Mesenchymal stem cell (in vitro differentiated cells and primary cell): ENCODE results near the gene TAS1R1.
"Not testable (repeated sequence)": the region's sequence is repeated elsewhere in the genome, so short reads cannot be mapped to it uniquely, and the experiment has no call there.

ENCODE experiments used
- DNase-seq: peaks from one replicate; pipeline ENCODE4 v3.0.0-alpha.2; 2013
- H2AFZ ChIP-seq: one replicate; pipeline ENCODE4 v1.6.1; 2013; ENCODE audit warnings: low read depth, mild to moderate bottlenecking, control low read depth, inconsistent platforms, low read length, moderate library complexity
- H2AK5ac ChIP-seq: 2 replicates; pipeline ENCODE4 v1.6.1; 2013; ENCODE audit warnings: low read length, moderate library complexity, mild to moderate bottlenecking, inconsistent platforms; ENCODE audit not compliant: severe bottlenecking
- H2BK120ac ChIP-seq: one replicate; pipeline ENCODE4 v1.6.1; 2013; ENCODE audit warnings: low read depth, mild to moderate bottlenecking, inconsistent platforms, low read length, moderate library complexity
- H2BK12ac ChIP-seq, 2 experiments: one replicate each; pipeline ENCODE4 v1.6.1; 2013; ENCODE audit warnings: inconsistent platforms in 2 of 2, low read length in 2 of 2, mild to moderate bottlenecking in 2 of 2, moderate library complexity in 2 of 2, control low read depth in 1 of 2
- H2BK15ac ChIP-seq: one replicate; pipeline ENCODE4 v1.6.1; 2013; ENCODE audit warnings: mild to moderate bottlenecking, low read depth, inconsistent platforms; ENCODE audit not compliant: poor library complexity, severe bottlenecking
- H2BK5ac ChIP-seq: 2 replicates; pipeline ENCODE4 v1.6.1; 2013; ENCODE audit warnings: low read depth, mild to moderate bottlenecking, low read length, control low read depth, inconsistent platforms; ENCODE audit not compliant: poor library complexity, severe bottlenecking
- H3K14ac ChIP-seq, 2 experiments: one replicate each; pipeline ENCODE4 v1.6.1; 2013; ENCODE audit warnings: inconsistent platforms in 2 of 2, low read length in 2 of 2, control low read depth in 1 of 2, mild to moderate bottlenecking in 1 of 2, moderate library complexity in 1 of 2
- H3K18ac ChIP-seq, 2 experiments: one replicate each; pipeline ENCODE4 v1.6.1; 2013; ENCODE audit warnings: inconsistent platforms in 2 of 2, low read length in 2 of 2, control low read depth in 1 of 2, low read depth in 1 of 2, mild to moderate bottlenecking in 1 of 2
- H3K23ac ChIP-seq, 2 experiments: one replicate each; pipeline ENCODE4 v1.6.1; 2013; ENCODE audit warnings: inconsistent platforms in 2 of 2, low read length in 2 of 2, mild to moderate bottlenecking in 2 of 2, moderate library complexity in 2 of 2, control low read depth in 1 of 2
- H3K27ac ChIP-seq: 2 replicates; pipeline ENCODE4 v1.5.1; 2013; ENCODE audit warnings: mild to moderate bottlenecking, moderate library complexity, low read length, control low read depth, inconsistent platforms; ENCODE audit not compliant: poor library complexity, severe bottlenecking
- H3K27me3 ChIP-seq, 2 experiments: 2 replicates each; pipeline versions ENCODE4 v1.6.1 to v1.7.0; 2013; ENCODE audit warnings: low read length in 2 of 2, mild to moderate bottlenecking in 2 of 2, moderate library complexity in 2 of 2, control low read depth in 1 of 2, inconsistent platforms in 1 of 2; ENCODE audit not compliant: control insufficient read depth in 1 of 2, insufficient read depth in 1 of 2
- H3K36me3 ChIP-seq, 2 experiments: 2 replicates each; pipeline versions ENCODE4 v1.6.1 to v1.7.0; 2013; ENCODE audit warnings: low read length in 2 of 2, control low read depth in 1 of 2, inconsistent platforms in 1 of 2, low read depth in 1 of 2, mild to moderate bottlenecking in 1 of 2; ENCODE audit not compliant: insufficient read depth in 2 of 2, control insufficient read depth in 1 of 2
- H3K4ac ChIP-seq, 2 experiments: one replicate each; pipeline ENCODE4 v1.6.1; 2013; ENCODE audit warnings: inconsistent platforms in 2 of 2, low read length in 2 of 2, mild to moderate bottlenecking in 2 of 2, moderate library complexity in 2 of 2, control low read depth in 1 of 2, low read depth in 1 of 2
- H3K4me1 ChIP-seq: 2 replicates; pipeline ENCODE4 v1.6.1; 2013; ENCODE audit warnings: low read depth, low read length, control low read depth; ENCODE audit not compliant: control insufficient read depth, insufficient read depth
- H3K4me2 ChIP-seq: 2 replicates; pipeline ENCODE4 v1.6.1; 2013; ENCODE audit warnings: low read length, mild to moderate bottlenecking, inconsistent platforms; ENCODE audit not compliant: poor library complexity, severe bottlenecking
- H3K4me3 ChIP-seq, 2 experiments: 2 replicates each; pipeline versions ENCODE4 v1.5.1 to v1.7.0; 2013; ENCODE audit warnings: low read length in 2 of 2, mild to moderate bottlenecking in 2 of 2, control low read depth in 1 of 2, low read depth in 1 of 2; ENCODE audit not compliant: insufficient read depth in 1 of 2
- H3K79me1 ChIP-seq: replicated peaks from 2 replicates; pipeline ENCODE4 v1.6.1; 2013; ENCODE audit warnings: mild to moderate bottlenecking, control low read depth, low read length, inconsistent platforms; ENCODE audit not compliant: poor library complexity, severe bottlenecking
- H3K9ac ChIP-seq: 2 replicates; pipeline ENCODE4 v1.7.0; 2013; ENCODE audit warnings: mild to moderate bottlenecking, low read length, moderate library complexity
- H3K9me3 ChIP-seq: 2 replicates; pipeline ENCODE4 v1.7.0; 2013; ENCODE audit warnings: mild to moderate bottlenecking, low read length; ENCODE audit not compliant: control insufficient read depth
- H4K8ac ChIP-seq: one replicate; pipeline ENCODE4 v1.6.1; 2013; ENCODE audit warnings: inconsistent platforms, mild to moderate bottlenecking, low read length, moderate library complexity
- H4K91ac ChIP-seq: one replicate; pipeline ENCODE4 v1.6.1; 2013; ENCODE audit warnings: mild to moderate bottlenecking, low read length, inconsistent platforms
- WGBS: methylation state at CpG from one replicate; pipeline ENCODE4 v1.1.7; 2013; ENCODE audit warnings: mixed read lengths; 5-methylcytosine and 5-hydroxymethylcytosine counted together

Gene TAS1R1

DNA sequence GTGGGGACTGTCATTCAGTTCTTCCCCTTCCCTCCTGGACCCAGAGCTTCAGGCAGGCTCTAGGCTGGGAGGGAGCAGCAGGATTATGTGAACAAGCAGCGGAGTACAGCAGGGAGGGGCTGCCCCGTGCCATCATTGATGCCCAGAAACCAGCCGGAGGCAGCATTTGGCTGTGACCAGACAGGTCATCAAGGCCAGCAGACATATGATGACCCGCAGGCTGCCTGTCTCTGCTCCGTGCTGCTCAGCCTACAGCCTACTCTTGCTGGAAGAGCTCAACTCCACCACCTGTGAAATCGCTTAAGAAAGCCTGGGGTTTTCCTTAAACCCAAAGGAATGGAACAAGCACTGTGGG is 42.6 kb downstream of the TAS1R1 start:
- H2BK120ac ChIP-seq = no peak overlapping the region
- H3K14ac ChIP-seq = no peak overlapping the region
- no peak overlapping the region for H2BK5ac ChIP-seq
- H3K27ac ChIP-seq = no peak overlapping the region
- H3K27me3 ChIP-seq = no peaks in the 10 kb centered on the region
- H2BK15ac ChIP-seq = no peak overlapping the region
- peaks cover 49% of the 10 kb centered on the region for H3K79me1 ChIP-seq
- no peak overlapping the region for H4K8ac ChIP-seq
- H3K4me1 ChIP-seq = peaks cover 30% of the 10 kb centered on the region
- no peak overlapping the region for H3K4me2 ChIP-seq
- H3K9me3 ChIP-seq = no peaks in the 10 kb centered on the region
- 97% methylated on average over 6 of the region's 6 CpGs for WGBS
- H2BK12ac ChIP-seq = no peak overlapping the region
- H3K18ac ChIP-seq = no peak overlapping the region
- H3K4me3 ChIP-seq = peak overlapping the region; percentile 12 to 41
- no peak overlapping the region for H3K23ac ChIP-seq
- H2AFZ ChIP-seq = no peak overlapping the region
- peak overlapping the region in 1 of 2 experiments; percentile 24 for H3K4ac ChIP-seq
- no peak overlapping the region for H4K91ac ChIP-seq
- H3K36me3 ChIP-seq = peaks cover 61 to 63% of the 10 kb centered on the region in 2 experiments
- peak overlapping the region; percentile 59 for H3K9ac ChIP-seq
- no peak for DNase-seq
- H2AK5ac ChIP-seq = no peak overlapping the region

DNA sequence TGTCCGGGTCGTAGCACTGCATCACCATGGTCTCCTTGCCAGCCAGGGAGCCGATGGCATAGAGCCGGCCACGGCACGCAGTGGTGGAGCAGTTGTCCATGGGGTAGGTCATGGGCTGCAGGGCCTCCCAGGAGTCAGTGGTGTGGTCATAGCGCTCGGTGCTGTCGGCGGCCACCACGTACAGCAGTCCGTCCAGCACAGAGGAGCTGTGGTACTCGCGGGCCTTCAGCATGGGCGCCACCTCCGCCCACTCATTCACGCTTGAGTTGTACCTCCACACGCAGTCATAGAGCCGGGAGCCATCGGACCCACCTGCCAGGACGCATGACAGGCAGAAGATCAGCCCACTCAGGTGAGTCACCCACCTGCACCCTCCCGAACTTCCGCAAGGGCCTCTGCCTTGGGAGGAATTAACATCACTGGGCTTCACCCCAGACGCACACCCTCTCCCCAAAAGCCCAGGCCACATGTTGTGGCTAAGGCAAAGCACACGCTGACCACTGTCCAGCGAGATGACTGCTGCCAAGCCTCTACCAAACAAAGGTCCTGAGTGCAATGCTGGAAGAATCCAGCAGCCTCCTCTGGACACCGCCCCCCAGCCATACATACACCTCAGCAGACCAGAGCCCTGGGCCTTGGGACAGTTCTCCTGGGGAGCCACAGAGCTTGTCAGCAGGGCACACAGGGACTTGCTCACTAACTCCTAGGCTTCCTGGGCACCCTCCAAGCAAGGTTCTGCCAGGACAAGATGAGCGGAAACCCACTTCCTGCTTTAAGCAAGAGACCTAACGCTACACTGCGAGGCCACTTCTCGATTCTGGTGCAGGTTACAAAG is 44.3 kb downstream of the TAS1R1 start:
- Histone ChIP-seq H2BK5ac (no peak overlapping the region), H2BK120ac (no peak overlapping the region), H3K23ac (peak overlapping the region in 1 of 2 experiments; percentile 41), H3K14ac (no peak overlapping the region), H2AK5ac (no peak overlapping the region), H4K91ac (no peak overlapping the region), H3K4me3 (peak overlapping the region in 1 of 2 experiments; percentile 95), H3K9me3 (no peaks in the 10 kb centered on the region), H3K4ac (no peak overlapping the region), H3K9ac (peak overlapping the region; percentile 98), H3K27ac (no peak overlapping the region), H4K8ac (no peak overlapping the region), H3K79me1 (peaks cover 37% of the 10 kb centered on the region), H2AFZ (no peak overlapping the region), H3K18ac (peak overlapping the region in 1 of 2 experiments; percentile 2), H3K4me1 (peaks cover 36% of the 10 kb centered on the region), H2BK12ac (no peak overlapping the region), H3K36me3 (peaks cover 45 to 47% of the 10 kb centered on the region in 2 experiments), H3K27me3 (no peaks in the 10 kb centered on the region), H2BK15ac (no peak overlapping the region), H3K4me2 (peak overlapping the region; percentile 3)
- DNase-seq = no peak
- WGBS = 95% methylated on average over 30 of the region's 31 CpGs

DNA sequence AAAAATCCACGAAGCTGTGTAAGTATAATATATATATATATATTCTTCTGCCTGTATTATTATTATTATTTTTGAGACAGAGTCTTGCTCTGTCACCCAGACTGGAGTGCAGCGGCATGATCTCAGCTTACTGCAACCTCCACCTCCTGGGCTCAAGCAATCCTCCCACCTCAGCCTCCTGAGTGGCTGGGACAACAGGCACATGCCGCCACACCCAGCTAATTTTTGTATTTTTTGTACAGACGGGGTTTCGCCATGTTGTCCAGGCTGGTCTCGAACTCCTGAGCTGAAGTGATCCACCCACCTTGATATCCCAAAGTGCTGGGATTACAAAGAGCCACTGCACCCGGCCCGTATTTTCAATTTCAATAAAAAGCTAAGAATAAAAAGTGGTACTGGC is 44.9 kb downstream of the TAS1R1 start:
- H3K27me3 ChIP-seq = not testable (repeated sequence)
- H3K79me1 ChIP-seq = peaks cover 36% of the 10 kb centered on the region

DNA sequence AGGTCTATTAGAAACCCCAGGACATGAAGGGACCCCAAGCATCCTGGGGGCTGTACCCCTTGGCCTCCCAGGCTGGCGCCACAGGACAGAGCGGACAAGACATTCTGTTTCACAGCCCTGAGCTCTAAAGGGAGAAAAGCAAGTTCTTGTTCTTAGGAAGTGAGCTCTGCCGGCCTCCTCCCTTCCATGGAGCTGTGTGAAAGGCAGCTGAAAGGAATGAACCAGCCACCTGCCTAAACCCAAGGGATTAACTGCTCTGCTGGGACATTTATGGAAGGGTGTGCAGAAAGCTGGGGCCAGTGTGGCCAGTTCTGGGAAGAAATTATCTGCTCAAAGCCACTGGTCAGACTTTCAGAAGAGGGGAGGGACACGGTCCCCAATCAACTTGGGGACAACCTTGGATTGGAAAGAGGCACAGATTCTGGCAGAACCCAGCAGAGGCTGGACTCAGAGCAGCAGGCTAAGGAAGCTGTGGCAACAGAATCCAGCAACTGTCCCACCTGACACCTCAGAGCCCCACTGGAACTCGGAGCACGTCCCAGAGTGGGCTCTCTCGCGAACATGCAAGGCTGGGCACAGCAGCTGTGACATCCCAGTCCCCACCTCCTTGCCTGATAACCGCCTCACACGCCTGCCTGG is 45.4 kb downstream of the TAS1R1 start:
- WGBS = 23% methylated on average over 10 of the region's 10 CpGs
- Histone ChIP-seq H2AFZ (no peak overlapping the region), H3K23ac (peak overlapping the region in 1 of 2 experiments; percentile 9), H3K27ac (peak overlapping the region; percentile 38), H3K36me3 (peaks cover 34 to 37% of the 10 kb centered on the region in 2 experiments), H3K4ac (peak overlapping the region in 1 of 2 experiments; percentile 61), H3K4me2 (peak overlapping the region; percentile 97), H2BK15ac (no peak overlapping the region), H3K14ac (peak overlapping the region in 1 of 2 experiments; percentile 94), H2BK120ac (no peak overlapping the region), H3K79me1 (peaks cover 32% of the 10 kb centered on the region), H3K4me3 (peak overlapping the region; percentile 89 to 95), H2AK5ac (peak overlapping the region; percentile 54), H2BK5ac (no peak overlapping the region), H3K27me3 (no peaks in the 10 kb centered on the region), H2BK12ac (peak overlapping the region in 1 of 2 experiments; percentile 51), H3K9ac (peak overlapping the region; percentile 98), H3K9me3 (no peaks in the 10 kb centered on the region), H4K8ac (no peak overlapping the region), H3K4me1 (peaks cover 40% of the 10 kb centered on the region), H3K18ac (peak overlapping the region; percentile 1 to 91), H4K91ac (peak overlapping the region; percentile 3)
- peak; percentile 30 for DNase-seq

More for the DNA sequence above, 44.9 kb downstream of the TAS1R1 start:
- H2BK120ac ChIP-seq, H3K23ac ChIP-seq, H2BK5ac ChIP-seq, H2AK5ac ChIP-seq, H4K8ac ChIP-seq, H4K91ac ChIP-seq, H2BK15ac ChIP-seq, DNase-seq, H3K14ac ChIP-seq, H2AFZ ChIP-seq, H3K27ac ChIP-seq, H2BK12ac ChIP-seq, H3K9me3 ChIP-seq, H3K4ac ChIP-seq, H3K18ac ChIP-seq: not testable (repeated sequence)
- 93% methylated on average over 7 of the region's 8 CpGs for WGBS
- Histone ChIP-seq H3K4me1 (peaks cover 40% of the 10 kb centered on the region), H3K9ac (peak overlapping the region; percentile 98), H3K4me2 (peak overlapping the region; percentile 97), H3K36me3 (peaks cover 39 to 42% of the 10 kb centered on the region in 2 experiments), H3K4me3 (peak overlapping the region in 1 of 2 experiments; percentile 95)
